Astrocyte (in vitro differentiated cells and primary cell): Measurements from ENCODE around the gene TNFAIP1.

Experiments used
- CTCF ChIP-seq: IDR thresholded peaks from 2 replicates; pipeline ENCODE4 v1.5.1; 2011; ENCODE audit warnings: low read depth, mild to moderate bottlenecking, inconsistent platforms, low read length, moderate library complexity; ENCODE audit not compliant: insufficient read depth
- EZH2 ChIP-seq: IDR thresholded peaks from 2 replicates; pipeline ENCODE4 v1.6.1; 2012; ENCODE audit warnings: mild to moderate bottlenecking, low read length, inconsistent platforms; ENCODE audit not compliant: insufficient read depth

GRCh38 chr17:28346746-28347246 is 11.2 kb downstream of the TNFAIP1 start:
- TF ChIP-seq CTCF, result peak; percentile 9
- TF ChIP-seq EZH2, result no peak
